ENCODE measurements around the gene KIRREL3. TPM values are rescaled to one million over a fixed set of nuclear protein-coding genes. Genes with fewer than 3 reads are reported as not detected.

Gene KIRREL3
- total and polyA plus RNA-seq, 3 experiments from 2014 or later, result not detected

DNA sequence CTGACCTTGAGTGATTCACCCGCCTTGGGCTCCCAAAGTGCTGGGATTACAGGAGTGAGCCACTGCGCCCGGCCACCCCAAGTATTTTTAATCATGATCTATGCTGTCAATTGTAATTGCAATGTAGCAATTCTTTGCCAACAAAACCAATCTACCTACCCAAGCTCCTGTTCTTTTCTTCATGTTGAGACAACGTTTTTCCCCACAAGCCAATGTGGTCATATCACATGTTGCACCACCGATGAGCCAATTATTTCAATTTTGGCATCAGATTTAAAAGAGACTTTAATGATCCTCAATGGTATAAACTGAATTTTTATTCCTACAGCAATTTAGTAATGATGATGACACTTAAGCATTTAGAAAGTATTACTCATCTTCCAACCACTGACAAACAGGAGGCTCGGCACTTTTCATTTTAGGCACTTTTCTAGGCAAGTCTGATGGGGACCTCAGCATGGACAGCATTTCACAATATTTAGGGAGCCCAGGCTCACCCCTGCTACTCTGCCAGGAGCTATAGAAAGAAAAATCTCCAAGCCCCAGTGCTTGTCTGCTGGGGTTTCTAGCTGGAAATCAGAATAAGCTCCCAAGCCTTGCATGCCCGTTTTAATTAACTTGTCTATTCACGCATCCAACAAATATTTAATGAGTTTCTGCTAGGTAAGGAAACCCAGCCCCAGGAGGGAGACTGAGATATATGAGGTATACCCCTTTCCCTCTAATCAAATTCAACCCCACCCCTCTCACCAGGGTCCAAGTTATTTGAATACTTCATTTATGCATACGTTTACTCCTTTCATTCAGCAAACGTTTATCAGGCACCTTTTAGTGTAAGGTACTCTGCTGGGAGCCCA lies 353.6 kb downstream of the KIRREL3 start:
- no peak overlapping the region for H3K4me3 Mint-ChIP-seq

DNA sequence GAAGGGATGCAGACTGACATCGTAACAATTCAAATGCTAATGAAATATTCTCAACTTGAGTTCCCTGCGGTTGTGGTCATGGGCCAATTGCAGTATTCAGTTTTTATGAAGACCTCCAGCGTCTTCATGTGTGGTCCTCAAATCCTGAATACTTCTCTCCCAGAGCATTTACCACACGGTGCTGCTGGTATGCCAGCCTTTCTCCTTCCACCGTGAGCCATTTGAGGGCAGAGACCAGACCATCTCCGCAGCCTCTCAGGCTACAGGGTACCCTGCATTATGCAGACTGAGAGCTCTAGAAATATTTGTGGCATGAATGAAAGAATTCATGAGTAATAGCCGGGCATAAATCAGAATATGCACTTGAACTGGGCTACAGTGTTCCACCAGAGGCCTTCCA lies 355.4 kb downstream of the KIRREL3 start:
- CTCF ChIA-PET, result no interaction called here
- H3K27ac Mint-ChIP-seq, result no peak overlapping the region
- H3K36me3 ChIP-seq (ENCODE audit: insufficient read depth, low read length), result no peaks in the 10 kb centered on the region

More for the DNA sequence above, 353.6 kb downstream of the KIRREL3 start:
- Mint-ChIP-seq H3K36me3 (no peaks in the 10 kb centered on the region), H3K27ac (no peak overlapping the region), H3K9me3 (no peaks in the 10 kb centered on the region), H3K4me1 (no peaks in the 10 kb centered on the region), H3K27me3 (peaks cover 0 to 16% of the 10 kb centered on the region in 2 donors)
- Histone ChIP-seq H3K4me1 (ENCODE audit: insufficient read depth, low read length) (no peaks in the 10 kb centered on the region), H3K27me3 (ENCODE audit: insufficient read depth, low read length, poor library complexity, severe bottlenecking) (no peaks in the 10 kb centered on the region), H3K9me3 (ENCODE audit: low read length) (no peaks in the 10 kb centered on the region), H3K36me3 (ENCODE audit: insufficient read depth, low read length) (no peaks in the 10 kb centered on the region), H3K4me3 (ENCODE audit: low read length) (no peak overlapping the region), H3K27ac (ENCODE audit: low read depth, low read length) (no peak overlapping the region)
- no peak for DNase-seq
- CTCF ChIA-PET, result no interaction called here
- POLR2A ChIA-PET, result no interaction called here

DNA sequence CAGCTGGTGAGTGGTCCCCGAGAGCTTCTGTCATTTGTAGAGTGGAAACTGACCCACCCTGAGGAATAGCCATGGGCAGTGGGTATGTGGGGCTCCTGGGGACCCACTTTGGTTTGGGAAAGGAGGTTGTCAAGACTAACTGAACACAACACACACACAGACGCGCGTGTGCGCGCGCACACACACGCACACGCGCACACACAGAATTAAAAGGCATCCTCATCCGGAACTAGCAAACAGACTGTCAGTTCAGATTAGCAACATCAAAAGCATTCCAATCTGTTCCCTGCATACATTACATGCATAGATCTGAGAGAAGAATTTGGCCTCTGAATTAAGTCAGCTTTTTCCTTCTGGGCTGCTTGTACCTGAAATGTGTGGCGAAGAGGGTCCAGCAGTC lies 360.4 kb downstream of the KIRREL3 start:
- H3K4me1 Mint-ChIP-seq, result no peaks in the 10 kb centered on the region
- Histone ChIP-seq H3K4me1 (ENCODE audit: insufficient read depth, low read length) (no peaks in the 10 kb centered on the region), H3K27me3 (ENCODE audit: insufficient read depth, low read length, poor library complexity, severe bottlenecking) (no peaks in the 10 kb centered on the region), H3K36me3 (ENCODE audit: insufficient read depth, low read length) (no peaks in the 10 kb centered on the region), H3K9me3 (ENCODE audit: low read length) (no peaks in the 10 kb centered on the region), H3K27ac (ENCODE audit: low read depth, low read length) (no peak overlapping the region), H3K4me3 (ENCODE audit: low read length) (no peak overlapping the region)
- no peaks in the 10 kb centered on the region for H3K36me3 Mint-ChIP-seq
- POLR2A ChIA-PET, result no interaction called here
- DNase-seq, result no peak
- CTCF ChIA-PET, result no interaction called here
- H3K27ac Mint-ChIP-seq, result no peak overlapping the region
- H3K4me3 Mint-ChIP-seq, result no peak overlapping the region
- H3K27me3 Mint-ChIP-seq, result peaks cover 9 to 39% of the 10 kb centered on the region in 2 donors
- H3K9me3 Mint-ChIP-seq, result no peaks in the 10 kb centered on the region

More for the DNA sequence above, 355.4 kb downstream of the KIRREL3 start:
- no peak overlapping the region for H3K4me3 Mint-ChIP-seq
- Histone ChIP-seq H3K27me3 (ENCODE audit: insufficient read depth, low read length, poor library complexity, severe bottlenecking) (no peaks in the 10 kb centered on the region), H3K27ac (ENCODE audit: low read depth, low read length) (no peak overlapping the region), H3K4me3 (ENCODE audit: low read length) (no peak overlapping the region), H3K9me3 (ENCODE audit: low read length) (no peaks in the 10 kb centered on the region), H3K4me1 (ENCODE audit: insufficient read depth, low read length) (no peaks in the 10 kb centered on the region)
- H3K4me1 Mint-ChIP-seq, result no peaks in the 10 kb centered on the region
- no peaks in the 10 kb centered on the region for H3K36me3 Mint-ChIP-seq
- H3K9me3 Mint-ChIP-seq, result no peaks in the 10 kb centered on the region
- POLR2A ChIA-PET, result no interaction called here
- DNase-seq, result no peak
- peaks cover 0 to 23% of the 10 kb centered on the region in 2 donors for H3K27me3 Mint-ChIP-seq

DNA sequence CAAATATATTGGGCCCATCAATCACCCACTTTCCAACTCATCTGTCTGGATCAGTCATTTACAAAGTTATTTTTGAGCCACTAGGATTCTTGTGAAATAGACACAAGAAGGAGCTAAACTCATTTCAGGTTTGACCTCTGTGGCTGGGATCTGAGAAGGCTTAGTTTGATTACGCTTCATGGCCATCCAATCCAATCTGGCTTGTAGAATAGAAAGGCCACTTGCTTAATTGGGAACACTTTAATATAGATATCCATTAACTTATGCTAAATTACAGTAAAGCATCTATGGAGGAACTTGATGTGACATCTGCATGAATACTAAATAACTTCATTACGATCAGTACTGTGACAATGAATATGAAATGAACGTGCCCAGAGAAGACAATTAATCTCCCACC lies 360.9 kb downstream of the KIRREL3 start:
- Mint-ChIP-seq H3K36me3 (no peaks in the 10 kb centered on the region), H3K9me3 (no peaks in the 10 kb centered on the region), H3K4me1 (no peaks in the 10 kb centered on the region), H3K27me3 (peaks cover 9 to 39% of the 10 kb centered on the region in 2 donors), H3K4me3 (no peak overlapping the region), H3K27ac (no peak overlapping the region)
- no peak for DNase-seq
- ChIA-PET CTCF (no interaction called here), POLR2A (no interaction called here)
- Histone ChIP-seq H3K27me3 (ENCODE audit: insufficient read depth, low read length, poor library complexity, severe bottlenecking) (no peaks in the 10 kb centered on the region), H3K27ac (ENCODE audit: low read depth, low read length) (no peak overlapping the region), H3K36me3 (ENCODE audit: insufficient read depth, low read length) (no peaks in the 10 kb centered on the region), H3K9me3 (ENCODE audit: low read length) (no peaks in the 10 kb centered on the region), H3K4me1 (ENCODE audit: insufficient read depth, low read length) (no peaks in the 10 kb centered on the region), H3K4me3 (ENCODE audit: low read length) (no peak overlapping the region)

DNA sequence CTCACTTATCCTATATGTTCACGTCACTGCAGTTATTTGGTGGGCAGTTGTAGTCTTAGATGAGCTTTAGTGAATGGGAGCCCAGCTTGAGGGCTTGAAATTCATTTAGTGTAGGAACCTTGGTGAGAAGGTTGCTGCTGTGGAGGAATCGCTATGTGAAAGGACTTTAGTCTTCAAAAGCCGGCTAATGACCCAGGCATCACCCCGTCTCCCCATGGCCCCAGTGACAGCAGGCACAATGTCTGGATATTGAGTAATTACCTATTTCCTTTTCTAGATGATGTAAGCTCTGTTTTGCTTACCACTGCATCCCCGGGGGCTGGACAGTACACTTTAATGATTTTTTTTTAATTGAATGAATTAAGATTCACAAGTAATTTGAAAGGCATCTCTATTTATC lies 361.9 kb downstream of the KIRREL3 start:
- DNase-seq, result no peak
- Mint-ChIP-seq H3K9me3 (no peaks in the 10 kb centered on the region), H3K27me3 (peaks cover 9 to 39% of the 10 kb centered on the region in 2 donors), H3K27ac (no peak overlapping the region), H3K4me3 (no peak overlapping the region), H3K4me1 (no peaks in the 10 kb centered on the region), H3K36me3 (no peaks in the 10 kb centered on the region)
- ChIA-PET CTCF (no interaction called here), POLR2A (no interaction called here)
- no peaks in the 10 kb centered on the region for H3K9me3 ChIP-seq (ENCODE audit: low read length)
- no peaks in the 10 kb centered on the region for H3K27me3 ChIP-seq (ENCODE audit: insufficient read depth, low read length, poor library complexity, severe bottlenecking)
- no peak overlapping the region for H3K27ac ChIP-seq (ENCODE audit: low read depth, low read length)
- no peaks in the 10 kb centered on the region for H3K36me3 ChIP-seq (ENCODE audit: insufficient read depth, low read length)
- no peaks in the 10 kb centered on the region for H3K4me1 ChIP-seq (ENCODE audit: insufficient read depth, low read length)
- H3K4me3 ChIP-seq (ENCODE audit: low read length), result no peak overlapping the region

DNA sequence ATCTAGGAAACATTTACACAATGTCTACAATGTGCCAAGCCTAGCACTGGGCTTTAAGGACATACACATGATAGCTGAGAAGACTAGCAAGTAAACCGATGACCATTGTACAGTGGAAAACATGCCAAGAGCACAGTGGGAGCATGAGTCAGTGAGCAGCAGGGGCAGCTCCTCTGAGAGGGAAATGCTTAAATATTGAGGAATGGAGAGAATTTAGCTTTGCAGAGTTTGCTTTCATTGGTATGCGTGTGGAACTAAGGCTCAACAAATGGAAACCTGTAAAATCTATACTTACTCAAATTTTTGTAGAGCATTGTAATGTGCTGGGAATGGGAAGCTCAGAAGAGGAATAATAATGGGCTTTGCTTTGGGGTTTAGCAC lies 362.8 kb downstream of the KIRREL3 start:
- H3K27ac Mint-ChIP-seq, result no peak overlapping the region
- H3K27me3 Mint-ChIP-seq, result peaks cover 9 to 39% of the 10 kb centered on the region in 2 donors
- no peaks in the 10 kb centered on the region for H3K36me3 Mint-ChIP-seq
- H3K36me3 ChIP-seq (ENCODE audit: insufficient read depth, low read length), result no peaks in the 10 kb centered on the region
- no peaks in the 10 kb centered on the region for H3K4me1 ChIP-seq (ENCODE audit: insufficient read depth, low read length)
- H3K9me3 ChIP-seq (ENCODE audit: low read length), result no peaks in the 10 kb centered on the region
- no peaks in the 10 kb centered on the region for H3K4me1 Mint-ChIP-seq
- ChIA-PET CTCF (interaction anchor here (0.6 kb wide), 1 partner anchor 34 kb away, joined by 4 read pairs; no protein-coding TSS in a partner anchor), POLR2A (no interaction called here)
- H3K4me3 Mint-ChIP-seq, result no peak overlapping the region
- DNase-seq, result no peak
- no peak overlapping the region for H3K27ac ChIP-seq (ENCODE audit: low read depth, low read length)
- no peaks in the 10 kb centered on the region for H3K27me3 ChIP-seq (ENCODE audit: insufficient read depth, low read length, poor library complexity, severe bottlenecking)
- H3K4me3 ChIP-seq (ENCODE audit: low read length), result no peak overlapping the region
- no peaks in the 10 kb centered on the region for H3K9me3 Mint-ChIP-seq

DNA sequence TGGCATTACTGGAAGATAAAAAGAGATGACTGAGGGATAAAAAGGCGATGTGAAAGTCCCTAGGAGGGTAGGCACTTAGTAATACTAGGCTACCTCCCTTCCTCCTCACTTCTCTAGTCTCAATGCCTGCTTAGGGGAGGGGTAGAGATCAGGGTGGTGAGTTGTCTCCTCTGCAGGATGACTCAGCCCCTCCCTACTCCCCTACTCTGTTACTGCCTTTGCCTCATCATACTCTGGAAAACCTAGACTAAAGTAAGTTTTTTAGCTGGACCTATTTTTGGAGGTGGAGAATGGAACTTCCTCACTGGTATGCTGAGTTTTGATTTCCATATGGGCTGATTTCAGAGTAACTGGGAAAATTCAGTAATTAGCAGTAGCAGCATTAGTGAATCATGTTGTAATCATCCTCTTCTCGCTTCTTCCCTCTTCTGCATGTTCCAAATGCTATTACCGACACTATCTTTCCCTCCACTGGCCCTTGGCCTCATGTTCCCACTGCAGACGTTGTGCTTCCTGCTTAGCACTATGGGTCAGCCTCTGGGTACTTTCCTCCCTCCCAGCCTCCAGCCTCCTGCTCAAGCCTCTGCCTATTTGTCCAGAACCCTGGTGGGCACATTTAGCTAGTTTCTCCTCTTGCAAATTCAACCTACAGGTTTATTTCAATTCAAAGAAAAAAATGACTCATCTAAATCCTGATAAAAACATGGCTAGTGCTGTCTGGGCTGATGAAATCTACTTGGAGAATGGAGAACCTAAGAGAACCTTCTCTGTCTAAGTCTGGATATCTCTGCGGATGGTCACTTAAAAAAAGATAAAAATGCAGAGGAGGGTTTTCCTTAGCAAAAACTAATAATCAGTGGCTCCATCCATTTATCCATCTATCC lies 363.4 kb downstream of the KIRREL3 start:
- Histone ChIP-seq H3K4me1 (ENCODE audit: insufficient read depth, low read length) (no peaks in the 10 kb centered on the region), H3K9me3 (ENCODE audit: low read length) (no peaks in the 10 kb centered on the region), H3K4me3 (ENCODE audit: low read length) (no peak overlapping the region), H3K36me3 (ENCODE audit: insufficient read depth, low read length) (no peaks in the 10 kb centered on the region), H3K27ac (ENCODE audit: low read depth, low read length) (no peak overlapping the region), H3K27me3 (ENCODE audit: insufficient read depth, low read length, poor library complexity, severe bottlenecking) (no peaks in the 10 kb centered on the region)
- CTCF ChIA-PET, result no interaction called here
- POLR2A ChIA-PET, result no interaction called here
- H3K4me1 Mint-ChIP-seq, result no peaks in the 10 kb centered on the region
- peaks cover 9 to 35% of the 10 kb centered on the region in 2 donors for H3K27me3 Mint-ChIP-seq
- no peaks in the 10 kb centered on the region for H3K9me3 Mint-ChIP-seq
- H3K27ac Mint-ChIP-seq, result no peak overlapping the region
- DNase-seq, result no peak
- H3K36me3 Mint-ChIP-seq, result no peaks in the 10 kb centered on the region
- no peak overlapping the region for H3K4me3 Mint-ChIP-seq

DNA sequence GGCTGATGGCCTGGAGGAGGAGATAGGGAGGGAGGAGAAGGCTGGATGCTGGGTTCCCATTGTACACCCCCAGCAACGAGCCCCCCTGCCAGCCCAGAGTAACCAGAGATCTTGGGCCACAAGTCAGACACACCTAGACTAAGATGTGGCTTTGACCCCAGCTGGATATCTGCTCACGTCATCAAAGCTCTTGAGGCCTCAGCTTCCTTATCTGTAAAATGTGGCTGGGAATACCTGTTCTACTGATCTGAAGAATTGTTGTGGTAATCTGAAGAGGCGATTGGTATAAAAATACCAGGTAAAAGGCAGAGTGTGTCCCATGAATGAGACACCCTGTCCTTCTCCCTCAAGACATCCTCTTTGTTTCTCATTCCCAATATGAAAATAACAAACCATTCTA lies 365.1 kb downstream of the KIRREL3 start:
- ChIA-PET CTCF (no interaction called here), POLR2A (no interaction called here)
- H3K27me3 Mint-ChIP-seq, result peaks cover 9 to 25% of the 10 kb centered on the region in 2 donors
- no peaks in the 10 kb centered on the region for H3K9me3 Mint-ChIP-seq
- H3K4me3 Mint-ChIP-seq, result no peak overlapping the region
- H3K4me3 ChIP-seq (ENCODE audit: low read length), result no peak overlapping the region
- no peaks in the 10 kb centered on the region for H3K36me3 Mint-ChIP-seq
- H3K36me3 ChIP-seq (ENCODE audit: insufficient read depth, low read length), result no peaks in the 10 kb centered on the region
- H3K4me1 ChIP-seq (ENCODE audit: insufficient read depth, low read length), result no peaks in the 10 kb centered on the region
- no peaks in the 10 kb centered on the region for H3K9me3 ChIP-seq (ENCODE audit: low read length)
- H3K4me1 Mint-ChIP-seq, result no peaks in the 10 kb centered on the region
- DNase-seq, result no peak
- H3K27me3 ChIP-seq (ENCODE audit: insufficient read depth, low read length, poor library complexity, severe bottlenecking), result no peaks in the 10 kb centered on the region
- no peak overlapping the region for H3K27ac ChIP-seq (ENCODE audit: low read depth, low read length)
- H3K27ac Mint-ChIP-seq, result no peak overlapping the region

All from CD8-positive, alpha-beta memory T cell (primary cell).